Right atrium auricular region (tissue), 2 donors: ENCODE data around the gene MAP2. TPM values are rescaled to one million over a fixed set of nuclear protein-coding genes. Genes with fewer than 3 reads are reported as not detected.

Experiments used
- DNase-seq: peaks from one replicate; pipeline ENCODE4 v3.0.0-alpha.2; 2019; ENCODE audit warnings: low spot score
- H3K27ac ChIP-seq, 2 donors: fragments of 200-600 bp; sonication (generic); 1 replicate in 1 of 2; 2 replicates in 1 of 2; pipeline ENCODE4 v1.5.1; 2016 to 2019
- H3K27me3 ChIP-seq, 2 donors: fragments of 200-600 bp; sonication (generic); one replicate each; pipeline versions ENCODE4 v1.5.1 to v1.6.0; 2017 to 2019
- H3K36me3 ChIP-seq: fragments of 200-600 bp; sonication (generic); one replicate; pipeline ENCODE4 v1.5.1; 2016
- H3K4me1 ChIP-seq, 2 donors: fragments of 200-600 bp; sonication (generic); one replicate each; pipeline versions ENCODE4 v1.5.1 to v1.6.0; 2017 to 2019
- H3K4me3 ChIP-seq, 2 donors: fragments of 200-600 bp; sonication (generic); 1 replicate in 1 of 2; 2 replicates in 1 of 2; pipeline ENCODE4 v1.5.1; 2017 to 2019; ENCODE audit warnings: mild to moderate bottlenecking in 1 of 2, moderate library complexity in 1 of 2
- H3K9me3 ChIP-seq, 2 donors: fragments of 200-600 bp; sonication (generic); one replicate each; pipeline ENCODE4 v1.5.1; 2019
- CTCF ChIP-seq, 2 donors: fragments of 200-600 bp; sonication (generic); IDR thresholded peaks; one replicate each; pipeline ENCODE4 v1.5.1; 2019; ENCODE audit warnings: antibody characterized with exemption in 2 of 2
- total RNA-seq, 2 donors: library from RNA; depleted of rRNA; stranded (reverse); fragments of >200 nt; gene quantifications; one replicate each; pipeline ENCODE4 v1.1.0, GENCODE V29; 2016

MAP2 gene
- total RNA-seq, 2 donors from 2014 or later: 6.5 to 6.7 TPM

GRCh38 chr2:209463226-209463625 lies 39.4 kb downstream of the MAP2 start:
- DNase-seq: no peak
- Histone ChIP-seq H3K36me3 (no peaks in the 10 kb centered on the region), H3K4me3 (no peak overlapping the region), H3K9me3 (no peaks in the 10 kb centered on the region), H3K27me3 (no peaks in the 10 kb centered on the region), H3K27ac (no peak overlapping the region), H3K4me1 (no peaks in the 10 kb centered on the region)
- TF ChIP-seq CTCF (IDR thresholded peaks at IDR 0.05): peak in 1 of 2 donors; percentile 32

GRCh38 chr2:209463835-209464234 lies 40.0 kb downstream of the MAP2 start:
- Histone ChIP-seq H3K27me3 (no peaks in the 10 kb centered on the region), H3K4me3 (no peak overlapping the region), H3K4me1 (no peaks in the 10 kb centered on the region), H3K9me3 (no peaks in the 10 kb centered on the region), H3K36me3 (no peaks in the 10 kb centered on the region), H3K27ac (no peak overlapping the region)
- no peak for TF ChIP-seq CTCF (IDR thresholded peaks at IDR 0.05)
- no peak for DNase-seq

GRCh38 chr2:209468846-209469245 lies 45.0 kb downstream of the MAP2 start:
- TF ChIP-seq CTCF (IDR thresholded peaks at IDR 0.05): no peak
- Histone ChIP-seq H3K36me3 (no peaks in the 10 kb centered on the region), H3K27me3 (no peaks in the 10 kb centered on the region), H3K9me3 (no peaks in the 10 kb centered on the region), H3K27ac (no peak overlapping the region), H3K4me3 (no peak overlapping the region), H3K4me1 (peaks cover 0 to 7% of the 10 kb centered on the region in 2 donors)
- DNase-seq: no peak

GRCh38 chr2:209469481-209469880 lies 45.6 kb downstream of the MAP2 start:
- no peak for DNase-seq
- Histone ChIP-seq H3K27ac (no peak overlapping the region), H3K4me3 (no peak overlapping the region), H3K36me3 (no peaks in the 10 kb centered on the region), H3K27me3 (no peaks in the 10 kb centered on the region), H3K4me1 (peaks cover 0 to 13% of the 10 kb centered on the region in 2 donors), H3K9me3 (no peaks in the 10 kb centered on the region)
- no peak for TF ChIP-seq CTCF (IDR thresholded peaks at IDR 0.05)

- Histone ChIP-seq H3K4me1 (peaks cover 0 to 13% of the 10 kb centered on the region in 2 donors), H3K27ac (no peak overlapping the region), H3K36me3 (no peaks in the 10 kb centered on the region), H3K9me3 (no peaks in the 10 kb centered on the region), H3K4me3 (no peak overlapping the region), H3K27me3 (no peaks in the 10 kb centered on the region)
- TF ChIP-seq CTCF (IDR thresholded peaks at IDR 0.05): no peak
- no peak for DNase-seq
These were observed 46.6 kb downstream of the MAP2 start for GRCh38 chr2:209470466-209470865.

GRCh38 chr2:209471037-209471436 lies 47.2 kb downstream of the MAP2 start:
- no peak overlapping the region for H3K27ac ChIP-seq
- H3K36me3 ChIP-seq: no peaks in the 10 kb centered on the region
- H3K9me3 ChIP-seq: no peaks in the 10 kb centered on the region
- H3K4me1 ChIP-seq: peaks cover 0 to 13% of the 10 kb centered on the region in 2 donors
- no peak overlapping the region for H3K4me3 ChIP-seq
- DNase-seq: no peak
- no peak for TF ChIP-seq CTCF (IDR thresholded peaks at IDR 0.05)
- H3K27me3 ChIP-seq: no peaks in the 10 kb centered on the region
